B cell (primary cell): ENCODE data around the gene RARA. TPM values are rescaled to one million over a fixed set of nuclear protein-coding genes. Genes with fewer than 3 reads are reported as not detected.
A peak's percentile ranks its signal among the peaks of the same experiment; 100 is the strongest.

Experiments used
- ATAC-seq: fragments of 200-7000 bp; cut with Tn5 transposase; one replicate; pipeline ENCODE4 v1.10.0; 2021; ENCODE audit warnings: low read depth, mild to moderate bottlenecking, moderate number of reproducible peaks, moderate library complexity
- CTCF ChIA-PET: fragments of 350-600 bp; sonication (Branson Sonifier 250); formaldehyde crosslinking; loops from one replicate; lab custom pipeline; 2021; ENCODE audit warnings: antibody characterized with exemption, inconsistent platforms; lab: Charles Lee
- POLR2A ChIA-PET: fragments of 350-600 bp; sonication (Branson Sonifier 250); formaldehyde crosslinking; loops from one replicate; lab custom pipeline; 2021; ENCODE audit warnings: antibody characterized with exemption; lab: Charles Lee
- DNase-seq: peaks from one replicate; pipeline ENCODE4 v3.0.0; 2013
- H2AFZ ChIP-seq: 2 replicates; pipeline ENCODE4 v1.6.1; 2012; ENCODE audit warnings: mild to moderate bottlenecking, low read depth, low read length; ENCODE audit not compliant: insufficient read depth, poor library complexity, severe bottlenecking
- H3K27ac ChIP-seq, 2 donors: 1 replicate in 1 of 2; 2 replicates in 1 of 2; pipeline ENCODE4 v1.5.1; 2012 to 2013; ENCODE audit warnings: low read length in 2 of 2, mild to moderate bottlenecking in 2 of 2, moderate library complexity in 1 of 2
- H3K27me3 ChIP-seq, 4 experiments: fragments of 200-600 bp in 1 of 4; sonication (generic) in 1 of 4; replicated peaks in 1 of 4; 1 replicate in 2 of 4; 2 replicates in 2 of 4; pipeline versions ENCODE4 v1.6.1 to v1.7.0; 2013 to 2016; ENCODE audit warnings: low read length in 3 of 4, mild to moderate bottlenecking in 2 of 4, mixed read lengths in 1 of 4, moderate library complexity in 1 of 4; ENCODE audit not compliant: insufficient read depth in 4 of 4, control insufficient read depth in 3 of 4; ENCODE audit errors: control extremely low read depth in 1 of 4
- H3K36me3 ChIP-seq, 2 experiments: replicated peaks in 1 of 2; 1 replicate in 1 of 2; 2 replicates in 1 of 2; pipeline versions ENCODE4 v1.6.1 to v1.7.1; 2013; ENCODE audit warnings: low read length in 1 of 2; ENCODE audit not compliant: insufficient read depth in 2 of 2, control insufficient read depth in 1 of 2; ENCODE audit errors: control extremely low read depth in 1 of 2, extremely low read depth in 1 of 2
- H3K4me1 ChIP-seq, 2 donors: fragments of 200-600 bp in 1 of 2; sonication (generic) in 1 of 2; 1 replicate in 1 of 2; 2 replicates in 1 of 2; pipeline versions ENCODE4 v1.5.1 to v1.6.1; 2013 to 2017; ENCODE audit warnings: low read length in 2 of 2; ENCODE audit not compliant: control insufficient read depth in 2 of 2, insufficient read depth in 2 of 2
- H3K4me2 ChIP-seq: replicated peaks from 2 replicates; pipeline ENCODE3; 2012; ENCODE audit warnings: mild to moderate bottlenecking, low read depth, low read length; ENCODE audit not compliant: poor library complexity, severe bottlenecking
- H3K4me3 ChIP-seq, 5 experiments: fragments of 200-600 bp in 1 of 5; sonication (generic) in 1 of 5; 1 replicate in 3 of 5; 2 replicates in 2 of 5; pipeline versions ENCODE4 v1.5.1 to v1.7.0; 2011 to 2016; ENCODE audit warnings: low read length in 4 of 5, mild to moderate bottlenecking in 4 of 5, low read depth in 2 of 5, control low read depth in 1 of 5, moderate library complexity in 1 of 5; ENCODE audit not compliant: insufficient read depth in 1 of 5; ENCODE audit errors: control extremely low read depth in 1 of 5, extremely low read depth in 1 of 5
- H3K79me2 ChIP-seq: fragments of 200-600 bp; sonication (generic); one replicate; pipeline ENCODE4 v1.6.0; 2016; ENCODE audit warnings: low read length; ENCODE audit not compliant: control insufficient read depth, insufficient read depth
- H3K9ac ChIP-seq: fragments of 200-600 bp; sonication (generic); 2 replicates; pipeline ENCODE4 v1.6.1; 2017; ENCODE audit warnings: mild to moderate bottlenecking, low read length, moderate library complexity
- H3K9me3 ChIP-seq, 3 donors: one replicate each; pipeline versions ENCODE4 v1.6.1 to v1.7.1; 2013; ENCODE audit warnings: low read length in 2 of 3; ENCODE audit not compliant: control insufficient read depth in 2 of 3, insufficient read depth in 1 of 3; ENCODE audit errors: control extremely low read depth in 1 of 3
- H4K20me1 ChIP-seq: 2 replicates; pipeline ENCODE4 v1.6.0; 2012; ENCODE audit warnings: mild to moderate bottlenecking, low read length; ENCODE audit not compliant: insufficient read depth, control insufficient read depth, poor library complexity, severe bottlenecking
- H3K27ac Mint-ChIP-seq: one replicate; pipeline ENCODE4 v1.8.0; 2021; ENCODE audit warnings: mixed read lengths
- H3K27me3 Mint-ChIP-seq: one replicate; pipeline ENCODE4 v1.8.0; 2021; ENCODE audit warnings: mixed read lengths
- H3K4me1 Mint-ChIP-seq: one replicate; pipeline ENCODE4 v1.8.0; 2021; ENCODE audit warnings: mixed read lengths
- H3K4me3 Mint-ChIP-seq: one replicate; pipeline ENCODE4 v1.8.0; 2021; ENCODE audit warnings: mixed read lengths
- H3K9me3 Mint-ChIP-seq: one replicate; pipeline ENCODE4 v1.8.0; 2022; ENCODE audit warnings: mixed read lengths; ENCODE audit not compliant: insufficient read depth
- EZH2 ChIP-seq: IDR thresholded peaks from 2 replicates; pipeline ENCODE4 v1.6.1; 2012; ENCODE audit warnings: borderline replicate concordance, low read depth, mild to moderate bottlenecking, moderate library complexity, low read length; ENCODE audit not compliant: insufficient read depth, poor library complexity, severe bottlenecking
- WGBS: methylation state at CpG from one replicate; pipeline ENCODE4 v1.1.5; 2013; ENCODE audit warnings: missing lambda C conversion rate; ENCODE audit not compliant: insufficient coverage; 5-methylcytosine and 5-hydroxymethylcytosine counted together
- intact Hi-C: fragments of 100-400 bp; cut with micrococcal nuclease; formaldehyde crosslinking; loops from one replicate; pipeline ENCODE4 v1.10.0; 2022
- polyA plus RNA-seq: library from polyadenylated mRNA; depleted of rRNA; stranded (reverse); fragments of >200 nt; gene quantifications from 2 replicates; pipeline ENCODE4 v1.2.3, GENCODE V29; 2012
- total RNA-seq, 2 donors: library from RNA; stranded (reverse); fragments of 120-200 nt in 1 of 2; gene quantifications; 1 replicate in 1 of 2; 2 replicates in 1 of 2; pipeline versions ENCODE4 v1.2.3 to v1.2.4, GENCODE V29; 2013 to 2022
- TF ChIP-seq, protein P1 (sequence below): fragments of 200-600 bp; IDR thresholded peaks from one replicate; pipeline ENCODE4 v1.8.0; 2022; ENCODE audit warnings: antibody characterized with exemption, mild to moderate bottlenecking

The RARA gene
- total and polyA plus RNA-seq, 2 donors (not counting 1 experiment from before 2014, with no cell fraction given), result 20.7 to 86.2 TPM

DNA sequence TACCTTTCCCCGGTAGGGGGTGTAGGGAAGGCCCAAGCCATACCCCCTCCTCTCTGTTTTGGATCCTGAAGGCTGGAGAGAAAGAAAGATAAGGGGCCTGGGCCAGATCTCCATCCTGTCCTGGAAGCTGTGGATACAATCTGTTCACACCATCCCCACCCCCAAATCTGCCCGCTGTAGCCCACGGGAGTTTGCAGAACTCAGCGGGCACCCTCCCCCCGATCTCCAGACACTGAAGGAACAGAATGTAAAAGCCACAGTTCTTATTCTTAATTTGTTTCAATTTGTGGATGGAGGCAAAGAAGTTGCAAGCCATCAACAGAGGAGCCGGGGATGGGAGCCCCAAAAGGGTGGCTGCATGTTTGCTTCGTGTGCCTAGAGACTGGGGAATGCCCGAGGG, 28.4 kb downstream of the RARA start:
- Mint-ChIP-seq H3K27me3 (no peaks in the 10 kb centered on the region), H3K27ac (no peak overlapping the region), H3K9me3 (no peaks in the 10 kb centered on the region), H3K4me1 (peaks cover 60% of the 10 kb centered on the region), H3K4me3 (no peak overlapping the region)
- intact Hi-C loops, result no loop called here
- no peak for DNase-seq
- Histone ChIP-seq H4K20me1 (peaks cover 19% of the 10 kb centered on the region), H3K9ac (no peak overlapping the region), H3K4me1 (peaks cover 57 to 80% of the 10 kb centered on the region in 2 donors), H2AFZ (no peak overlapping the region), H3K9me3 (no peaks in the 10 kb centered on the region), H3K27ac (no peak overlapping the region), H3K4me2 (no peak overlapping the region), H3K4me3 (no peak overlapping the region), H3K36me3 (peaks cover 3 to 21% of the 10 kb centered on the region in 2 experiments), H3K79me2 (peaks cover 98% of the 10 kb centered on the region), H3K27me3 (no peaks in the 10 kb centered on the region)
- no peak for ATAC-seq
- CTCF ChIA-PET, result no interaction called here
- WGBS, result 93% methylated on average over 2 of the region's 8 CpGs
- no peak for TF ChIP-seq EZH2
- TF ChIP-seq, protein P1, sequence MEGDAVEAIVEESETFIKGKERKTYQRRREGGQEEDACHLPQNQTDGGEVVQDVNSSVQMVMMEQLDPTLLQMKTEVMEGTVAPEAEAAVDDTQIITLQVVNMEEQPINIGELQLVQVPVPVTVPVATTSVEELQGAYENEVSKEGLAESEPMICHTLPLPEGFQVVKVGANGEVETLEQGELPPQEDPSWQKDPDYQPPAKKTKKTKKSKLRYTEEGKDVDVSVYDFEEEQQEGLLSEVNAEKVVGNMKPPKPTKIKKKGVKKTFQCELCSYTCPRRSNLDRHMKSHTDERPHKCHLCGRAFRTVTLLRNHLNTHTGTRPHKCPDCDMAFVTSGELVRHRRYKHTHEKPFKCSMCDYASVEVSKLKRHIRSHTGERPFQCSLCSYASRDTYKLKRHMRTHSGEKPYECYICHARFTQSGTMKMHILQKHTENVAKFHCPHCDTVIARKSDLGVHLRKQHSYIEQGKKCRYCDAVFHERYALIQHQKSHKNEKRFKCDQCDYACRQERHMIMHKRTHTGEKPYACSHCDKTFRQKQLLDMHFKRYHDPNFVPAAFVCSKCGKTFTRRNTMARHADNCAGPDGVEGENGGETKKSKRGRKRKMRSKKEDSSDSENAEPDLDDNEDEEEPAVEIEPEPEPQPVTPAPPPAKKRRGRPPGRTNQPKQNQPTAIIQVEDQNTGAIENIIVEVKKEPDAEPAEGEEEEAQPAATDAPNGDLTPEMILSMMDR, result no peak
- POLR2A ChIA-PET, result no interaction called here

DNA sequence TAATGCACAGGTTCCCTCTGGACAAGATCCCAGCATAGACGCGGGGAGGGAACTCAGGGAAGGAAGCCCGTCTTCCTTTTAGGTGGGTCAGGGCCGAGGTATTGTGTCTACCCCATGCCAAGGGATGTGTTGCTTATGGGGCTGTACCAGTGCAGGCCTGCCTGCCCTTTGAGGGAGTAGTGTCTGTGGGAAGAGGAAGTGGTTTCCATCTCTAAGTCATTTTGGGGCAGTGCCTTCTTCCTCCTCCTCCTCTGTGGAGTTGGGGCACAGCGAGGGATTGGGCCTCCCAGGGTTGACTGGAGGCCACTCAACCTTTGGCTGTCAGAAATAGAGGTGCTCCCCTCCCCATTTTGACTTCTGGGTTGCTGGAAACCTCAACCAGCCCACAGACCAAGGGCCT, 29.1 kb downstream of the RARA start:
- peak overlapping the region; percentile 17 for H3K4me2 ChIP-seq
- no peaks in the 10 kb centered on the region for H3K9me3 ChIP-seq
- no peak overlapping the region for H3K27ac ChIP-seq
- Mint-ChIP-seq H3K27me3 (no peaks in the 10 kb centered on the region), H3K4me1 (peaks cover 61% of the 10 kb centered on the region), H3K9me3 (no peaks in the 10 kb centered on the region), H3K4me3 (no peak overlapping the region), H3K27ac (peak overlapping the region; percentile 56)
- ChIA-PET CTCF (interaction anchor here (2.0 to 8.3 kb wide), 3 partner anchors 12 to 30 kb away, joined by 8 to 119 read pairs (median 9); partner anchors contain the start of gene RARA), POLR2A (interaction anchor here (0.7 to 8.4 kb wide), 3 partner anchors 13 to 1205 kb away, joined by 5 to 96 read pairs (median 9); no protein-coding TSS in a partner anchor)
- intact Hi-C loops, result no loop called here
- ATAC-seq, result no peak
- 100% methylated on average over 1 of the region's 5 CpGs for WGBS
- H3K36me3 ChIP-seq, result peaks cover 3 to 16% of the 10 kb centered on the region in 2 experiments
- peaks cover 98% of the 10 kb centered on the region for H3K79me2 ChIP-seq
- H3K4me1 ChIP-seq, result peaks cover 59 to 82% of the 10 kb centered on the region in 2 donors
- no peak overlapping the region for H3K9ac ChIP-seq
- peaks cover 14% of the 10 kb centered on the region for H4K20me1 ChIP-seq
- no peak for DNase-seq
- no peak overlapping the region for H2AFZ ChIP-seq
- no peak overlapping the region for H3K4me3 ChIP-seq
- no peak for TF ChIP-seq EZH2
- TF ChIP-seq, protein P1, result no peak
- H3K27me3 ChIP-seq, result no peaks in the 10 kb centered on the region
